WTC11 (cell line): ENCODE results near the gene PCNA. TPM values are rescaled to one million over a fixed set of nuclear protein-coding genes. Genes with fewer than 3 reads are reported as not detected.

ENCODE experiments used
- ATAC-seq: fragments of 200-7000 bp; cut with Tn5 transposase; 2 replicates; pipeline ENCODE4 v1.10.0; 2021; ENCODE audit warnings: mild to moderate bottlenecking, moderate library complexity
- CTCF ChIA-PET: fragments of 300-600 bp; sonication (Branson Sonifier 250); formaldehyde crosslinking; loops from one replicate; lab custom pipeline; 2021; ENCODE audit warnings: antibody characterized with exemption; lab: Charles Lee
- POLR2A ChIA-PET: fragments of 350-600 bp; sonication (Branson Sonifier 250); formaldehyde crosslinking; loops from one replicate; lab custom pipeline; 2021; ENCODE audit warnings: antibody characterized with exemption; lab: Charles Lee
- DNase-seq: peaks from one replicate; pipeline ENCODE4 v3.0.0; 2021; ENCODE audit warnings: low spot score
- H3K27ac Mint-ChIP-seq: 2 replicates; pipeline ENCODE4 v1.8.0; 2021; ENCODE audit warnings: mixed read lengths
- H3K27me3 Mint-ChIP-seq: 2 replicates; pipeline ENCODE4 v1.8.0; 2021; ENCODE audit warnings: low read depth, mild to moderate bottlenecking, moderate library complexity, mixed read lengths
- H3K36me3 Mint-ChIP-seq: 2 replicates; pipeline ENCODE4 v1.8.0; 2021; ENCODE audit warnings: mixed read lengths
- H3K4me1 Mint-ChIP-seq: 2 replicates; pipeline ENCODE4 v1.8.0; 2022; ENCODE audit warnings: mixed read lengths
- H3K4me3 Mint-ChIP-seq: 2 replicates; pipeline ENCODE4 v1.8.0; 2021; ENCODE audit warnings: mild to moderate bottlenecking, moderate library complexity, mixed read lengths
- H3K9me3 Mint-ChIP-seq: 2 replicates; pipeline ENCODE4 v1.8.0; 2021; ENCODE audit warnings: mixed read lengths
- ATF1 ChIP-seq: sonication (generic); formaldehyde crosslinking; IDR thresholded peaks from 2 replicates; pipeline ENCODE4 v1.8.1; 2023; ENCODE audit warnings: mild to moderate bottlenecking, moderate library complexity, missing genetic modification reagents
- ELF4 ChIP-seq: sonication (generic); formaldehyde crosslinking; IDR thresholded peaks from 2 replicates; pipeline ENCODE4 v1.8.1; 2022; ENCODE audit warnings: low read depth, mild to moderate bottlenecking, moderate library complexity, missing genetic modification reagents
- EMX1 ChIP-seq: fragments of 250-450 bp; sonication (Bioruptor Pico); IDR thresholded peaks from 2 replicates; pipeline ENCODE4 v1.8.0; 2021; ENCODE audit warnings: mild to moderate bottlenecking
- FOXK1 ChIP-seq: sonication (generic); formaldehyde crosslinking; IDR thresholded peaks from 2 replicates; pipeline ENCODE4 v1.8.0; 2022; ENCODE audit warnings: mild to moderate bottlenecking, moderate library complexity, missing genetic modification reagents
- GRHL2 ChIP-seq: fragments of 250-450 bp; sonication (Bioruptor Pico); IDR thresholded peaks from 2 replicates; pipeline ENCODE4 v1.8.0; 2022; ENCODE audit warnings: mild to moderate bottlenecking, moderate library complexity; ENCODE audit not compliant: insufficient replicate concordance, severe bottlenecking
- GTF2I ChIP-seq: fragments of 250-450 bp; sonication (Bioruptor Pico); conservative IDR thresholded peaks from 2 replicates; pipeline ENCODE4 v1.4.0; 2021; ENCODE audit warnings: mild to moderate bottlenecking
- NFE2L1 ChIP-seq: sonication (generic); formaldehyde crosslinking; IDR thresholded peaks from 2 replicates; pipeline ENCODE4 v1.8.1; 2023; ENCODE audit warnings: missing genetic modification reagents
- NR1H2 ChIP-seq: sonication (generic); formaldehyde crosslinking; IDR thresholded peaks from 2 replicates; pipeline ENCODE4 v1.9.0; 2021; ENCODE audit warnings: mild to moderate bottlenecking, moderate library complexity, missing genetic modification reagents
- TP53 ChIP-seq: sonication (generic); formaldehyde crosslinking; IDR thresholded peaks from 2 replicates; pipeline ENCODE4 v1.8.1; 2023; ENCODE audit warnings: mild to moderate bottlenecking, missing genetic modification reagents
- ZNF121 ChIP-seq: sonication (generic); formaldehyde crosslinking; IDR thresholded peaks from 2 replicates; pipeline ENCODE4 v1.8.0; 2023; ENCODE audit warnings: missing genetic modification reagents
- total RNA-seq: library from RNA; stranded (reverse); gene quantifications from 3 replicates; pipeline ENCODE4 v1.2.3, GENCODE V29; 2021
- TF ChIP-seq, protein P1 (sequence below): sonication (generic); formaldehyde crosslinking; IDR thresholded peaks from 2 replicates; pipeline ENCODE4 v1.8.1; 2023; ENCODE audit warnings: mild to moderate bottlenecking, missing genetic modification reagents, moderate library complexity
- TF ChIP-seq, protein P2 (sequence below): fragments of 200-600 bp; IDR thresholded peaks from 2 replicates; pipeline ENCODE4 v1.8.0; 2022; ENCODE audit warnings: antibody characterized with exemption
- TF ChIP-seq, protein P3 (sequence below): fragments of 250-450 bp; sonication (Bioruptor Pico); IDR thresholded peaks from 2 replicates; pipeline ENCODE4 v2.1.2; 2022; ENCODE audit warnings: mild to moderate bottlenecking, moderate library complexity
- TF ChIP-seq, protein P4 (sequence below): fragments of 250-450 bp; sonication (Bioruptor Pico); IDR thresholded peaks from 2 replicates; pipeline ENCODE4 v1.9.0; 2021; ENCODE audit warnings: moderate library complexity, mild to moderate bottlenecking, inconsistent platforms, borderline replicate concordance
- TF ChIP-seq, protein P5 (sequence below): sonication (generic); formaldehyde crosslinking; IDR thresholded peaks from 2 replicates; pipeline ENCODE4 v1.8.0; 2022; ENCODE audit warnings: mild to moderate bottlenecking, missing genetic modification reagents
- TF ChIP-seq, protein P6 (sequence below): sonication (generic); formaldehyde crosslinking; IDR thresholded peaks from 2 replicates; pipeline ENCODE4 v1.8.1; 2023; ENCODE audit warnings: mild to moderate bottlenecking, moderate library complexity, missing genetic modification reagents
- TF ChIP-seq, protein P7 (sequence below): sonication (generic); formaldehyde crosslinking; IDR thresholded peaks from 2 replicates; pipeline ENCODE4 v1.8.0; 2022; ENCODE audit warnings: mild to moderate bottlenecking, missing genetic modification reagents
- TF ChIP-seq, protein P8 (sequence below): sonication (generic); formaldehyde crosslinking; IDR thresholded peaks from 2 replicates; pipeline ENCODE4 v1.8.0; 2023; ENCODE audit warnings: mild to moderate bottlenecking, missing genetic modification reagents
- TF ChIP-seq, protein P9 (sequence below): sonication (generic); formaldehyde crosslinking; IDR thresholded peaks from 2 replicates; pipeline ENCODE4 v1.8.1; 2023; ENCODE audit warnings: mild to moderate bottlenecking, missing genetic modification reagents, borderline replicate concordance

PCNA gene
- total RNA-seq, 1 experiment from 2014 or later = 262 TPM

DNA sequence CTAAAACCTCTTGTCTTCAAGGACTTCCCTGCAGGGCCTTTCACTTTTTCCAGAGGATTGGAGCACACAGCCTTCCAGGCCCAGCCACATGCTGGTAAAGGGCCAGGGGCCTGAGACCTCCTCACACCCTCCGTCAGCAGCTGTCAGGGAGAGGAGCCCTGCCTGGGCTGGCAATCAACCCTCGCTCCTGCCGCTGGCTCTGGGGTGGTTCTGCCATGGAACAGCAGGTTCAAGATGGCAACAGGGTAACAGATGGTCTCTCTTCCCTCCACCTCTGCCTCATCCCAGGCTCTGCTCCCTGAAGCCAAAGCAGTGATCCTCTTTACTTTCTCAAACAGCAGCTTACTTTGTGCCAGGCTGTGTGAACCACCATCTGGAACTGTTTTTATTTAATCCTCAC lies 23.8 kb downstream of the PCNA start (continued):
- no peak for TF ChIP-seq NR1H2 (CRISPR knock-in tag)
- no peak for TF ChIP-seq GTF2I
- no peak for TF ChIP-seq ELF4 (CRISPR knock-in tag)
- TF ChIP-seq, protein P1, sequence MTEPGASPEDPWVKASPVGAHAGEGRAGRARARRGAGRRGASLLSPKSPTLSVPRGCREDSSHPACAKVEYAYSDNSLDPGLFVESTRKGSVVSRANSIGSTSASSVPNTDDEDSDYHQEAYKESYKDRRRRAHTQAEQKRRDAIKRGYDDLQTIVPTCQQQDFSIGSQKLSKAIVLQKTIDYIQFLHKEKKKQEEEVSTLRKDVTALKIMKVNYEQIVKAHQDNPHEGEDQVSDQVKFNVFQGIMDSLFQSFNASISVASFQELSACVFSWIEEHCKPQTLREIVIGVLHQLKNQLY (CRISPR knock-in tag) = no peak
- TF ChIP-seq, all 79 proteins: peak for 0

DNA sequence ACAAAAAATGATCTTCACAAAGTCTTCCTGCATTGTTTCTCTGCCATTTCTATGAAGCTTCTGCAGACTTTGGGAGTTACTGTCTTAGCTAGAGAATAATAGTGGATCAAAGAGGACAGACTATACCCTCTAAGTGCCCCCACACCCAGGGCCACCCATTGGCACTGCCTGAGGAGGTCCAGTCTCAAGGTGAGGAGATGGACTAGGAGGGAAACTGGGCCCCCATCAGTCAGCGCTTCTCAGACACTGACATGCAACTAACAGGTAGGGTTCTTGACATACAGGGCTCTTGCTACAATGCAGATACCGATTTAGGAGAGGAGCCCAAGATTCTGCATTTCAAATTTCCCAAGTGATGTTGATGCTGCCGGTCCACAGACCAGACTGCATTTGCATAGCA lies 24.3 kb downstream of the PCNA start:
- Mint-ChIP-seq H3K4me1 (no peaks in the 10 kb centered on the region), H3K9me3 (no peaks in the 10 kb centered on the region), H3K36me3 (peaks cover 30% of the 10 kb centered on the region), H3K4me3 (no peak overlapping the region), H3K27ac (no peak overlapping the region), H3K27me3 (no peaks in the 10 kb centered on the region)
- ChIA-PET CTCF (no interaction called here), POLR2A (no interaction called here)
- TF ChIP-seq, protein P2, sequence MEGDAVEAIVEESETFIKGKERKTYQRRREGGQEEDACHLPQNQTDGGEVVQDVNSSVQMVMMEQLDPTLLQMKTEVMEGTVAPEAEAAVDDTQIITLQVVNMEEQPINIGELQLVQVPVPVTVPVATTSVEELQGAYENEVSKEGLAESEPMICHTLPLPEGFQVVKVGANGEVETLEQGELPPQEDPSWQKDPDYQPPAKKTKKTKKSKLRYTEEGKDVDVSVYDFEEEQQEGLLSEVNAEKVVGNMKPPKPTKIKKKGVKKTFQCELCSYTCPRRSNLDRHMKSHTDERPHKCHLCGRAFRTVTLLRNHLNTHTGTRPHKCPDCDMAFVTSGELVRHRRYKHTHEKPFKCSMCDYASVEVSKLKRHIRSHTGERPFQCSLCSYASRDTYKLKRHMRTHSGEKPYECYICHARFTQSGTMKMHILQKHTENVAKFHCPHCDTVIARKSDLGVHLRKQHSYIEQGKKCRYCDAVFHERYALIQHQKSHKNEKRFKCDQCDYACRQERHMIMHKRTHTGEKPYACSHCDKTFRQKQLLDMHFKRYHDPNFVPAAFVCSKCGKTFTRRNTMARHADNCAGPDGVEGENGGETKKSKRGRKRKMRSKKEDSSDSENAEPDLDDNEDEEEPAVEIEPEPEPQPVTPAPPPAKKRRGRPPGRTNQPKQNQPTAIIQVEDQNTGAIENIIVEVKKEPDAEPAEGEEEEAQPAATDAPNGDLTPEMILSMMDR = no peak
- TF ChIP-seq, protein P3, sequence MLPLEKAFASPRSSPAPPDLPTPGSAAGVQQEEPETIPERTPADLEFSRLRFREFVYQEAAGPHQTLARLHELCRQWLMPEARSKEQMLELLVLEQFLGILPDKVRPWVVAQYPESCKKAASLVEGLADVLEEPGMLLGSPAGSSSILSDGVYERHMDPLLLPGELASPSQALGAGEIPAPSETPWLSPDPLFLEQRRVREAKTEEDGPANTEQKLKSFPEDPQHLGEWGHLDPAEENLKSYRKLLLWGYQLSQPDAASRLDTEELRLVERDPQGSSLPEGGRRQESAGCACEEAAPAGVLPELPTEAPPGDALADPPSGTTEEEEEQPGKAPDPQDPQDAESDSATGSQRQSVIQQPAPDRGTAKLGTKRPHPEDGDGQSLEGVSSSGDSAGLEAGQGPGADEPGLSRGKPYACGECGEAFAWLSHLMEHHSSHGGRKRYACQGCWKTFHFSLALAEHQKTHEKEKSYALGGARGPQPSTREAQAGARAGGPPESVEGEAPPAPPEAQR (CRISPR knock-in tag) = no peak
- TF ChIP-seq ATF1 (CRISPR knock-in tag) (no peak), GRHL2 (CRISPR knock-in tag) (no peak), NFE2L1 (CRISPR knock-in tag) (no peak), EMX1 (CRISPR knock-in tag) (no peak), ZNF121 (CRISPR knock-in tag) (no peak), TP53 (CRISPR knock-in tag) (no peak), FOXK1 (CRISPR knock-in tag) (no peak), GTF2I (no peak)
- TF ChIP-seq, protein P4, sequence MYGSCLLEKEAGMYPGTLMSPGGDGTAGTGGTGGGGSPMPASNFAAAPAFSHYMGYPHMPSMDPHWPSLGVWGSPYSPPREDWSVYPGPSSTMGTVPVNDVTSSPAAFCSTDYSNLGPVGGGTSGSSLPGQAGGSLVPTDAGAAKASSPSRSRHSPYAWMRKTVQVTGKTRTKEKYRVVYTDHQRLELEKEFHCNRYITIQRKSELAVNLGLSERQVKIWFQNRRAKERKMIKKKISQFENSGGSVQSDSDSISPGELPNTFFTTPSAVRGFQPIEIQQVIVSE (CRISPR knock-in tag) = no peak
- TF ChIP-seq, protein P5, sequence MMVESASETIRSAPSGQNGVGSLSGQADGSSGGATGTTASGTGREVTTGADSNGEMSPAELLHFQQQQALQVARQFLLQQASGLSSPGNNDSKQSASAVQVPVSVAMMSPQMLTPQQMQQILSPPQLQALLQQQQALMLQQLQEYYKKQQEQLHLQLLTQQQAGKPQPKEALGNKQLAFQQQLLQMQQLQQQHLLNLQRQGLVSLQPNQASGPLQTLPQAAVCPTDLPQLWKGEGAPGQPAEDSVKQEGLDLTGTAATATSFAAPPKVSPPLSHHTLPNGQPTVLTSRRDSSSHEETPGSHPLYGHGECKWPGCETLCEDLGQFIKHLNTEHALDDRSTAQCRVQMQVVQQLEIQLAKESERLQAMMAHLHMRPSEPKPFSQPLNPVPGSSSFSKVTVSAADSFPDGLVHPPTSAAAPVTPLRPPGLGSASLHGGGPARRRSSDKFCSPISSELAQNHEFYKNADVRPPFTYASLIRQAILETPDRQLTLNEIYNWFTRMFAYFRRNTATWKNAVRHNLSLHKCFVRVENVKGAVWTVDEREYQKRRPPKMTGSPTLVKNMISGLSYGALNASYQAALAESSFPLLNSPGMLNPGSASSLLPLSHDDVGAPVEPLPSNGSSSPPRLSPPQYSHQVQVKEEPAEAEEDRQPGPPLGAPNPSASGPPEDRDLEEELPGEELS = no peak
- TF ChIP-seq, protein P6, sequence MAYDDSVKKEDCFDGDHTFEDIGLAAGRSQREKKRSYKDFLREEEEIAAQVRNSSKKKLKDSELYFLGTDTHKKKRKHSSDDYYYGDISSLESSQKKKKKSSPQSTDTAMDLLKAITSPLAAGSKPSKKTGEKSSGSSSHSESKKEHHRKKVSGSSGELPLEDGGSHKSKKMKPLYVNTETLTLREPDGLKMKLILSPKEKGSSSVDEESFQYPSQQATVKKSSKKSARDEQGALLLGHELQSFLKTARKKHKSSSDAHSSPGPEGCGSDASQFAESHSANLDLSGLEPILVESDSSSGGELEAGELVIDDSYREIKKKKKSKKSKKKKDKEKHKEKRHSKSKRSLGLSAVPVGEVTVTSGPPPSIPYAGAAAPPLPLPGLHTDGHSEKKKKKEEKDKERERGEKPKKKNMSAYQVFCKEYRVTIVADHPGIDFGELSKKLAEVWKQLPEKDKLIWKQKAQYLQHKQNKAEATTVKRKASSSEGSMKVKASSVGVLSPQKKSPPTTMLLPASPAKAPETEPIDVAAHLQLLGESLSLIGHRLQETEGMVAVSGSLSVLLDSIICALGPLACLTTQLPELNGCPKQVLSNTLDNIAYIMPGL (CRISPR knock-in tag) = no peak
- TF ChIP-seq, protein P7, sequence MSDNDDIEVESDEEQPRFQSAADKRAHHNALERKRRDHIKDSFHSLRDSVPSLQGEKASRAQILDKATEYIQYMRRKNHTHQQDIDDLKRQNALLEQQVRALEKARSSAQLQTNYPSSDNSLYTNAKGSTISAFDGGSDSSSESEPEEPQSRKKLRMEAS (CRISPR knock-in tag) = no peak
- TF ChIP-seq, protein P8, sequence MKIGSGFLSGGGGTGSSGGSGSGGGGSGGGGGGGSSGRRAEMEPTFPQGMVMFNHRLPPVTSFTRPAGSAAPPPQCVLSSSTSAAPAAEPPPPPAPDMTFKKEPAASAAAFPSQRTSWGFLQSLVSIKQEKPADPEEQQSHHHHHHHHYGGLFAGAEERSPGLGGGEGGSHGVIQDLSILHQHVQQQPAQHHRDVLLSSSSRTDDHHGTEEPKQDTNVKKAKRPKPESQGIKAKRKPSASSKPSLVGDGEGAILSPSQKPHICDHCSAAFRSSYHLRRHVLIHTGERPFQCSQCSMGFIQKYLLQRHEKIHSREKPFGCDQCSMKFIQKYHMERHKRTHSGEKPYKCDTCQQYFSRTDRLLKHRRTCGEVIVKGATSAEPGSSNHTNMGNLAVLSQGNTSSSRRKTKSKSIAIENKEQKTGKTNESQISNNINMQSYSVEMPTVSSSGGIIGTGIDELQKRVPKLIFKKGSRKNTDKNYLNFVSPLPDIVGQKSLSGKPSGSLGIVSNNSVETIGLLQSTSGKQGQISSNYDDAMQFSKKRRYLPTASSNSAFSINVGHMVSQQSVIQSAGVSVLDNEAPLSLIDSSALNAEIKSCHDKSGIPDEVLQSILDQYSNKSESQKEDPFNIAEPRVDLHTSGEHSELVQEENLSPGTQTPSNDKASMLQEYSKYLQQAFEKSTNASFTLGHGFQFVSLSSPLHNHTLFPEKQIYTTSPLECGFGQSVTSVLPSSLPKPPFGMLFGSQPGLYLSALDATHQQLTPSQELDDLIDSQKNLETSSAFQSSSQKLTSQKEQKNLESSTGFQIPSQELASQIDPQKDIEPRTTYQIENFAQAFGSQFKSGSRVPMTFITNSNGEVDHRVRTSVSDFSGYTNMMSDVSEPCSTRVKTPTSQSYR = no peak
- TF ChIP-seq, protein P9, sequence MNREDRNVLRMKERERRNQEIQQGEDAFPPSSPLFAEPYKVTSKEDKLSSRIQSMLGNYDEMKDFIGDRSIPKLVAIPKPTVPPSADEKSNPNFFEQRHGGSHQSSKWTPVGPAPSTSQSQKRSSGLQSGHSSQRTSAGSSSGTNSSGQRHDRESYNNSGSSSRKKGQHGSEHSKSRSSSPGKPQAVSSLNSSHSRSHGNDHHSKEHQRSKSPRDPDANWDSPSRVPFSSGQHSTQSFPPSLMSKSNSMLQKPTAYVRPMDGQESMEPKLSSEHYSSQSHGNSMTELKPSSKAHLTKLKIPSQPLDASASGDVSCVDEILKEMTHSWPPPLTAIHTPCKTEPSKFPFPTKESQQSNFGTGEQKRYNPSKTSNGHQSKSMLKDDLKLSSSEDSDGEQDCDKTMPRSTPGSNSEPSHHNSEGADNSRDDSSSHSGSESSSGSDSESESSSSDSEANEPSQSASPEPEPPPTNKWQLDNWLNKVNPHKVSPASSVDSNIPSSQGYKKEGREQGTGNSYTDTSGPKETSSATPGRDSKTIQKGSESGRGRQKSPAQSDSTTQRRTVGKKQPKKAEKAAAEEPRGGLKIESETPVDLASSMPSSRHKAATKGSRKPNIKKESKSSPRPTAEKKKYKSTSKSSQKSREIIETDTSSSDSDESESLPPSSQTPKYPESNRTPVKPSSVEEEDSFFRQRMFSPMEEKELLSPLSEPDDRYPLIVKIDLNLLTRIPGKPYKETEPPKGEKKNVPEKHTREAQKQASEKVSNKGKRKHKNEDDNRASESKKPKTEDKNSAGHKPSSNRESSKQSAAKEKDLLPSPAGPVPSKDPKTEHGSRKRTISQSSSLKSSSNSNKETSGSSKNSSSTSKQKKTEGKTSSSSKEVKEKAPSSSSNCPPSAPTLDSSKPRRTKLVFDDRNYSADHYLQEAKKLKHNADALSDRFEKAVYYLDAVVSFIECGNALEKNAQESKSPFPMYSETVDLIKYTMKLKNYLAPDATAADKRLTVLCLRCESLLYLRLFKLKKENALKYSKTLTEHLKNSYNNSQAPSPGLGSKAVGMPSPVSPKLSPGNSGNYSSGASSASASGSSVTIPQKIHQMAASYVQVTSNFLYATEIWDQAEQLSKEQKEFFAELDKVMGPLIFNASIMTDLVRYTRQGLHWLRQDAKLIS (CRISPR knock-in tag) = no peak
- ATAC-seq (no peak), DNase-seq (no peak)
